ENCODE results near the gene RABL2B. TPM values are rescaled to one million over a fixed set of nuclear protein-coding genes. Genes with fewer than 3 reads are reported as not detected.

RABL2B gene
- total RNA-seq, 1 donor from 2014 or later = 21.9 TPM

DNA sequence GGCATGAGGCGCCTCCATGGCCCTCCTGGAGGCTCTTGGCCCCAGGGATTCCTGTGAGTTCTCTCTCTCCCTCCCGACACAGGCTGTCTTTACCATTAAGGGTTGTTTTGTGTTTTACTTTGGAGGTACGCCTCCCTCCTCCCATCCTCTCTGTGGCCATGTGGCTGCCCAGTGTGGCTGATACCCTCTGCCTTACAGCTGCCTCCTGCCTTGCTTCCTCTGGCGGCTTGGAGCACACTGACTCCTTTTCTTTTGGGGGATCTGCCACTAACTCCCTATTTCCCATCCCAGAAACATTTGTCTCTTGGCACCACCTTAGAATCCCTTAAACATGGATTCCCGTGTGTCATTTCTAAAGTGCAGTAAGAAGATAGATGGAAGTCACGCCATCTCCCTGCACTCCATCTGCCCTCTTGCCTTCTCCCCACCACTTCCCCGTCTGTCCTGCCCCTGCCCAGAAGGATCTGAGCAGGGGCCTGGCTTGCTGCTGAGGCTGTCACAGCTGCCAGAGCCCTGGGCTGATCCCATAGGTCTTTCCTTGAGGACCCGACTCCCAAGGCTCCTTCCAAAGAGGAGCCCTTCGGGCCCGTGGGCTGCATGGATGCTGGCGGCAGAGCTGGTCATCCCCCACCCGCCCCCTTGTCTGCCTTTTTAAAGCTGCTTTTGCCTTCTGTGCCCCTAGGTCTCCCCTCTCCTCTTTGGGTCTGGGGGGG is 60.6 kb downstream of the RABL2B start:
- DNase-seq (ENCODE audit: low spot score) = no peak

DNA sequence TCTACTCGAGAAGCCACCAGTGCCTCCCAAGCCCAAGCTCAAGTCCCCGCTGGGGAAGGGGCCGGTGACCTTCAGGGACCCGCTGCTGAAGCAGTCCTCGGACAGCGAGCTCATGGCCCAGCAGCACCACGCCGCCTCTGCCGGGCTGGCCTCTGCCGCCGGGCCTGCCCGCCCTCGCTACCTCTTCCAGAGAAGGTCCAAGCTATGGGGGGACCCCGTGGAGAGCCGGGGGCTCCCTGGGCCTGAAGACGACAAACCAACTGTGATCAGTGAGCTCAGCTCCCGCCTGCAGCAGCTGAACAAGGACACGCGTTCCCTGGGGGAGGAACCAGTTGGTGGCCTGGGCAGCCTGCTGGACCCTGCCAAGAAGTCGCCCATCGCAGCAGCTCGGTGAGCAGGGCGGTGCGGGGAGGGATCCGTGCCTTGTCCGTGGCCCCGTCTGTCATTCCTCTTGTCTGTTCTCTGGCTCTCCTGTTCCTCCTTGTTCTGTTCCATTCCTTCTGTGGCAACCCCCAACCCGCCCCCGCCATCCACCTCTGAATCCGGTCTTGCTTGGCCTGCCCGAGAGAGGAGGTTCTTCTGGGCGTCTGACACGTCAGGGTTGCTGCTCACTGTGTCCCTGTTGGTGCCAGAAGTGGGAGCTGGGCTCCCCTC is 61.3 kb downstream of the RABL2B start:
- DNase-seq (ENCODE audit: low spot score) = no peak

DNA sequence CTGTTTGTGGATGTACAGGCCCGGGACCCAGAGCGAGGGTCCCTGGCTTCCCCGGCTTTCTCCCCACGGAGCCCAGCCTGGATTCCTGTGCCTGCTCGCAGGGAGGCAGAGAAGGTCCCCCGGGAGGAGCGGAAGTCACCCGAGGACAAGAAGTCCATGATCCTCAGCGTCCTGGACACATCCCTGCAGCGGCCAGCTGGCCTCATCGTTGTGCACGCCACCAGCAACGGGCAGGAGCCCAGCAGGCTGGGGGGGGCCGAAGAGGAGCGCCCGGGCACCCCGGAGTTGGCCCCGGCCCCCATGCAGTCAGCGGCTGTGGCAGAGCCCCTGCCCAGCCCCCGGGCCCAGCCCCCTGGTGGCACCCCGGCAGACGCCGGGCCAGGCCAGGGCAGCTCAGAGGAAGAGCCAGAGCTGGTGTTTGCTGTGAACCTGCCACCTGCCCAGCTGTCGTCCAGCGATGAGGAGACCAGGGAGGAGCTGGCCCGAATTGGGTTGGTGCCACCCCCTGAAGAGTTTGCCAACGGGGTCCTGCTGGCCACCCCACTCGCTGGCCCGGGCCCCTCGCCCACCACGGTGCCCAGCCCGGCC is 62.1 kb downstream of the RABL2B start:
- DNase-seq (ENCODE audit: low spot score) = no peak

DNA sequence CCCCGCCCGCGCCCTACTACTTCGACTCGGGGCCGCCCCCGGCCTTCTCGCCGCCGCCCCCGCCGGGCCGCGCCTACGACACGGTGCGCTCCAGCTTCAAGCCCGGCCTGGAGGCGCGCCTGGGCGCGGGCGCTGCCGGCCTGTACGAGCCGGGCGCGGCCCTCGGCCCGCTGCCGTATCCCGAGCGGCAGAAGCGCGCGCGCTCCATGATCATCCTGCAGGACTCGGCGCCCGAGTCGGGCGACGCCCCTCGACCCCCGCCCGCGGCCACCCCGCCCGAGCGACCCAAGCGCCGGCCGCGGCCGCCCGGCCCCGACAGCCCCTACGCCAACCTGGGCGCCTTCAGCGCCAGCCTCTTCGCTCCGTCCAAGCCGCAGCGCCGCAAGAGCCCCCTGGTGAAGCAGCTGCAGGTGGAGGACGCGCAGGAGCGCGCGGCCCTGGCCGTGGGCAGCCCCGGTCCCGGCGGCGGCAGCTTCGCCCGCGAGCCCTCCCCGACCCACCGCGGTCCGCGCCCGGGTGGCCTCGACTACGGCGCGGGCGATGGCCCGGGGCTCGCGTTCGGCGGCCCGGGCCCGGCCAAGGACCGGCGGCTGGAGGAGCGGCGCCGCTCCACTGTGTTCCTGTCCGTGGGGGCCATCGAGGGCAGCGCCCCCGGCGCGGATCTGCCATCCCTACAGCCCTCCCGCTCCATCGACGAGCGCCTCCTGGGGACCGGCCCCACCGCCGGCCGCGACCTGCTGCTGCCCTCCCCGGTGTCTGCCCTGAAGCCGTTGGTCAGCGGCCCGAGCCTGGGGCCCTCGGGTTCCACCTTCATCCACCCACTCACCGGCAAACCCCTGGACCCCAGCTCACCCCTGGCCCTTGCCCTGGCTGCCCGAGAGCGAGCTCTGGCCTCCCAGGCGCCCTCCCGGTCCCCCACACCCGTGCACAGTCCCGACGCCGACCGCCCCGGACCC is 62.9 kb downstream of the RABL2B start:
- no peak for DNase-seq (ENCODE audit: low spot score)

DNA sequence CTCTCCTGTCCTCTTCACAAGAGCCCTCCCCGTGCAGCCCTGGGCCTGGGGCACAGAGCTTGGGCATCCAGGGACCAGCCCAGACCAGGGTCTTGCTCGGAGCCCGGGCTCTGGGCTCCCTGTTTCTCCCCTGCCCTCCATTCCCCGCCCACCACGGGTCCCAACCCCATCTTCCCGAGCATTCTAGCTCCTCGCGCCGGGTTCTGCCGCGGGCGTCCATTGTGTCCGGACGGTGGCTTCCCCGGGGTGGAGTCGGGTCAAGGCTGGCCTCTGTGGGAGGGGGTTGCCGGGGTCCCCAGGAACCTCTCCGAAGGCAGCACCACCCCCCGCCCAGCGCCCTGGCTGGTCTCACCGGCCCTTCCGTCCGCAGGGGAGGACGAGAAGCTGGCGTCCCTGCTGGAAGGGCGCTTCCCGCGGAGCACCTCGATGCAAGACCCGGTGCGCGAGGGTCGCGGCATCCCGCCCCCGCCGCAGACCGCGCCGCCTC is 63.6 kb downstream of the RABL2B start:
- DNase-seq (ENCODE audit: low spot score) = no peak

DNA sequence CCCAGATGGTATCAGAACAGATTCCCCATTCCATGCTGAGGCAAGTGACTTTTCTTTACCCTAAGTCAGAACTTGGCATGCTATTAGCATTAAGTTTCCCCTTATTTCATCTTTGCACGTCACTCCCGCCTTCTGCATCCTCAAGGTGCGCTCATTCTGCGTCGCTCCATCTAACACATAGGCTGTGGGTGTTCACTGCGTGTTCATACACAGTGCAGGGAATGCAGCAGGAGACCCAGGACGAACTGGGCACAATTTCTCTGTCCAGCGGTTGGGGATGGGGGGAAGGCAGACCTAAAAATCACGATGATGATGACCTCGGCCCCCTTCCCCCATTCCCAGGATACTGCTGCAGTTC is 65.1 kb downstream of the RABL2B start:
- no peak for DNase-seq (ENCODE audit: low spot score)

DNA sequence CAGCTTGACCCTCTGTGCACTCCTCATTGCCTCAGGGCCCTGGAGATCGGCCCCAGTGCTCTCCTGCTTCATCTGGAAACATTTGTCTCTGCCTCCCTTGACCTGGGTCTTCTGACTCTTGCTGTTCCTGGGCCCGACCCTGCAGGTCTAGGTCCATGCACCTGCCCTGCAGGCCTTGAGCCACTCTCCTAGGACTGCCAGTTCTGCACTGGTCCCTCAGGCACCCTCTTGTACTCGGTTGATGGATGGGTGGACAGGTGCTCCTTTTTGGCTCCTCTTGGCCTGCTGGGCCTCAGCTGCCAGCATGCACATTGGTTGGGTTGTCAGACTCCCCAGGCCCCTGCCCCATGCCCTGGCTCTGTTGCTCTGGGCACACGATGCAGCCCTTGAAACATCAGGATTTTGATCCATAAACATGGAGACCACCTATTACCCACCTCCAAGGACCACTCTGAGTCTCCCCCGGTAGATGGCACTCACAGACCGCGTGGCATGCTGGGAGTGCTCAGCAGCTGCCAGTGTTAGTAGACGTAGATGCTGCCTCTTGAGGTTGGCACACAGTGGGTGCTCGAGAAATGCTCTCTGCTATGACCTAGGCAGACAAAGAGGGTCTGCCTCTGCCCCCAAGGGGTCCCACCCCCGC is 65.6 kb downstream of the RABL2B start:
- no peak for DNase-seq (ENCODE audit: low spot score)

Other genes starting within 250 kb of the RABL2B start
- 0.10 TPM for gene KLHDC7B, start 237.7 kb downstream of the RABL2B start, total RNA-seq
- gene SYCE3, start 220.7 kb downstream of the RABL2B start, total RNA-seq = not detected
- gene CPT1B, start 205.2 kb downstream of the RABL2B start, total RNA-seq = 10.4 TPM
- 47.6 TPM for gene CHKB, start 200.8 kb downstream of the RABL2B start, total RNA-seq
- 0.58 TPM for gene MAPK8IP2, start 182.8 kb downstream of the RABL2B start, total RNA-seq
- gene ARSA, start 155.5 kb downstream of the RABL2B start, total RNA-seq = 50.4 TPM
- 95.7 TPM for gene SHANK3, start 110.8 kb downstream of the RABL2B start, total RNA-seq
- 4.5 TPM for gene ACR, start 45.4 kb downstream of the RABL2B start, total RNA-seq

Measured in mesenteric fat pad (tissue), 1 donor.